Stimulated activated CD8-positive, alpha-beta memory T cell treated with anti-CD3 and anti-CD28 coated beads, Interleukin-4, amount 100 ng/mL, for 48 hours (primary cell): ENCODE results near the gene UXT.

ENCODE experiments used
- DNase-seq: peaks from one replicate; pipeline ENCODE4 v3.0.0-alpha.2; 2020

Gene UXT

DNA sequence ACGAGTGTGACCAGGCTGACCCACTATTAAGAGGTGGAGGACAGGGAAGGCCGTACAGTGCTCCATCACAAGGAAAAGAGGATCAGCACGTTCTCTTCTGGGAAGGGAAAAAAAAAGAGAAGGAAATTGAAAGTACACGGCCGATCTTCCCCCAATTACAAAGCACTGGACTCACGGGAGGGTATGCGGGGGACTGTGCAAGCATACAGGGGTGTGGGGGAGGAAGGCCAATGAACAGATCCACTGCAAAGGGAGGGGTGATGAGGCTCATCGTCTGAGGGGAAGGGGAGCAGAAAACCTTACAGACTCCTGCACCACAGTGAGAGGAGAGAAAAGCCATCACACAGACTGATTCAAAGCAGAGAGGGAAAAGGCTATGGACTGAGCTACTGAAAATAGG is 9.7 kb downstream of the UXT start:
- no peak for DNase-seq

DNA sequence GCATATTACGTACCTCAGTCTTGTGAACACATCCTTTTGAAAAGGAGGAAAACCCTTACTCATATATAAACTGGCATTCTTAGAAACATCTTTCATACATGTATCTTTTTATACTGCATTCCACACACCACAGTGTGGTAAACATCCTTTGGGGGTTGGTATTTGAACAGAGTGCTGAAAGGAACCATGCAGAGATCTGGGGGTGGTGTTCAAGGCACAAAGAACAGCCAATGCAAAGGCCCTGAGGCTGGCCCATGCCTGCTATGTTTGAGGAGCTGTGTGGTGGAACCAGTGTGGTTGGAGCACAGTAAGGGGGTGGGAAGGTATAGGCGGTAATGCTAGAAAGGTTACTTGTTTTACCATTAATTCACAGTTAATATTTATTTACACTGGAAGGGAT is 10.6 kb downstream of the UXT start:
- DNase-seq, result no peak

DNA sequence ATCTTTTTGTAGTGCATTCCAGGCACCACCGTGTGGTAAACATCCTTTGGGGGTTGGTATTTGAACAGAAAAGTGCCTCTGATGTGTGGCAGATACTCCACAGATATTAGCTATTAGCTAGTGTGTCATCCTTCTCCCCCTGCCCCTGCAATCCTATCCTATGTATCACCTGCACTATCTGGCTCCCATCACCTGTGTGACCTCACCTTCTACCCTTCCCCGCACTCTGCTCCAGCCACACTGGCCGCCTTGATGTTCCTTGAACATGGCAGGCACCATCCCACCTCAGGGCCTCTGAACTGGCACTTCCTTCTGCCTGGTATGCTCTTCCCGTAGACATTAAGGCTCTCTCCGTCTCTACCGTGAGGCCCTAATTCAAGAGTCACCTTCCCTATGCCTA is 12.3 kb downstream of the UXT start:
- DNase-seq, result no peak

DNA sequence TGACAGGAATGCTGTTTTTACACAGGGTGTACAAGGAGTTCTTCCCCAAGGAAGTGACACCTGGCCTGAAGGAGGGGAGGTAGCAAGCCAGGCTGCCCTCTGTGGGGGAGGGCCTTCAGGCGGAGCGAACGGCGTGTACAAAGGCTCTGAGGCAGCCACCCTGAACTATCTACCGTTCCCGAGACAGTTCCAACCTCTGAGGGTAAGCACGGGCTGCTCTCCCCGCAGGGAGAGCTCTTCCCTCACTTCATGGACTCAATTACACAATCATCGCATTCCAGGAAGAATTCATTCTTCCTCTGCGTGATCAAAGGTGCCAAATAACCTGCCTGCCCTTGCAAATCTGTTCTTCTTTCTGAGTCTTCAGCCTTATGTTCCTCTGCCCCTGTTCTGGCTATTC is 13.4 kb downstream of the UXT start:
- no peak for DNase-seq

DNA sequence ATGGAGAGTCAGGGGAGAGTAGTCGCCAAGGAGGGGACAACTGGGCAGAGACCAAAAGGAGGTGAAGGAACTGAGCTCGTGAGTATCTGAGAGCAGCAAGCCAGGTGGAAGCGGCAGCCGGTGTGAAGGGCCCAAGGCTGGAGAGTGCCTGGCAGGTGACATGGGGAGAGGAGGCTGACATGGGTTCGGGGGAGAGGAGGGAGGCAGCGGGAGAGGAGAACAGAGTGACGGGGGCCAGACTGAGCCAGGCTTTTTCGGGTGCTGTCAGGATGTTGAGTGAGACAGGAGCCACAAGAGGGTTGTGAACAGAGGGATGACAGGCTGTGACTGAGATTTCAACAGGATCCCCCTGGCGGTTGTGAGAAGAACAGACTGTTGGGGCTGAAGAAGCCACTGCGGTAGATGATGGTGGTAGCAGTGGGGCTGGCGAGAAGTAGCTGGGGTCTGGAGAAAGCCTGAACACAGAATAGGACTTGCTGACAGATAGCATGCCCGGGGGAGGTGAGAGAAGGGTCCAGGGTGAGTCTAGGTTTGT is 14.4 kb downstream of the UXT start:
- DNase-seq, result no peak

DNA sequence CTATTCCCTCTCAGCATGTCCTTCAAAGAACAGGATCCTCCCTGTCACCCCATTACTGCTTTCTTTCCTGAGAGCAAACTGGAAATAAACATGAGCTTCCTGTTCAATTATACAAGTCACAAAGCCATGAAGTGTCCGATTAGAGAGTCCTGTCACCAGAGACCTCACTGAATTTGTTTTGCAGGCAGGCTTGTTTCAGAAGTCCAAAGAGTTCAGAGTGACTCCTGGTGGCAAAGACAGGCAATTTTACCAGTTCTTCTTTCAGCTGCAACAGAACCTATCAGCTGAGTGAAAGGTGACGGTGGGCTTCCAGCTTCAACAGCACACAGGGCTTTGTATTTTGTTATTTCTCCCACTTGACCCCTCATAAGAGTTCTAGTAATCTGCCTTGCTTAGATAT is 15.1 kb downstream of the UXT start:
- no peak for DNase-seq

DNA sequence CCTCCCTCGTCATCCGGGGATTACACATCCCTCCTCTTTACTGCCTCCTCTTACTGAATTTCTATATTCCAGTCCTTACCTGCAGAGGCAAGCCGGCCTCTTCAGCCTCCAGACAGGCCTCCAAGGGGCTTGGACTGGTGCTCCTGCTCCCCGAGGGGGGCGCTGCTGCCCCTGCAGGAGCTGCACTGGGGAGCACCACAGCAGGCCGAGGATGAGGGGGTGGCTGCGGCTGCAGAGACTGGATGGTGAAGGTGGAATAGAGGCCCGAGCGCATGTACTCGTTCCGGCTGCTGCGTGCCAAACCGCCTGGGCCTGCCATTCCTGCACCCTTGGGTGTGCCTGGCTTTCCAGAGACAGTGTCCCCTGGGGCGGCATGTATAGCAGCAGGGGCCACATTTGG is 20.2 kb downstream of the UXT start:
- no peak for DNase-seq

DNA sequence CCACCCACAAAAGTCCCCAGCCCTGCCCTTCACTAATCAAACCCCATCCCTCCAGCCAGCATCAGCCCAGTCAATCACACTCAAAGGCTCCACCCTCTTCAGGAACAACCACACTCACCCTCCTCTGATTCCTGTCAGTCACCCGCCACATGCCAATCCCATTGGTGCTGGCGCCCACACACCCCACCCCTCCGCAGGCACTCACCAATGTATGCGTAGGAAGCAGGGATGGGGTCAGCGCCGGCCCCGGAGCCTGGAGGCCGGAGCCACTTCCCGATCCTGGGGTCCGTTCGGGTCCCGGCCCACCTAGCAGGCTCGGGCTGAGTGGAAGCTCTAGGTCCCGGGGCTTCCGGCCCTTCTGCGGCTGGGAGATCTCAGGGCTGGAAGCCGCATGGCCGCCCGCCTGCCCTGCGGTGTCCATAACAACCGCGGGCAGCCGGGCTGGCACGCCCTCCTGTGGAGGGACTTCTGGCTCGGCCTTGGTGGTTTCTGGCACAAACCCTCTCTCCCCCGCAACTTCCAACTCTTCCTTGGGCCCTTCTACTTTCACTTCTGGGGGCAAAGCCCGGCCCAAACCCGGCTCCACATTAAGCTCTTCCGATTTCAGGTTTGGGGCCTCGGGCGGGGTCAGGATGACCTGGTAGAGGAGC is 21.3 kb downstream of the UXT start:
- no peak for DNase-seq

DNA sequence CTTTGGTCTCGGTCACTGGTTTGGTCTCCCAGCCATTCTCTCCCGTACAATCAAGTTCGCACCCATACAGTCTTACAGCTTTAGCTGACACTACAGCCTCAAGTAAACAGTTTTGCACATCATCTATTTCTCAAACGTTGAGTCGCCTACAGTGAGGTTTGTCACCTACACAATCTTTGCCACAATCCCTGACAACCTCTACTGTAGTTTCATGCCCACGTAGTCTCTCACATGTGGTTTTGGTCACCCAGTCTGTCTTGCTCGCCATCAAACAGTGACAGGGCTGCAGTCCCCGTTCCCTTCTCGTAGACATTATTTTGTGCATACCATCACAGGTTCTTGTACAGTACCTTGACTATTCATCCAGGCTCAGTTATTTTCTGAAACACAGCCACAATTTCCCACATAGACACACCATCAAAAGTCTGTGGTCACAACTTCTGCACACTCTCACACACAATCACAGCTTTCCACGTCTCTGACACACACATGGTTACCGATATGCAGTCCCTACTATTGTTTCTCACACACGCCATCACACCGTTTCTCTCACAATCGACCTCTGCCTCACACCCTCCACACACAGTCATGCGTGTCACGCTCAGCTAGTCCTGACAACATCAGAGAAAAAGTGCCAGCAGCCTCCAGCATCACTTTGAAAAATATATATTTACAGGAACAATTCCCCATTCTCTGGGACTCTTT is 24.0 kb downstream of the UXT start:
- peak; percentile 43 for DNase-seq

DNA sequence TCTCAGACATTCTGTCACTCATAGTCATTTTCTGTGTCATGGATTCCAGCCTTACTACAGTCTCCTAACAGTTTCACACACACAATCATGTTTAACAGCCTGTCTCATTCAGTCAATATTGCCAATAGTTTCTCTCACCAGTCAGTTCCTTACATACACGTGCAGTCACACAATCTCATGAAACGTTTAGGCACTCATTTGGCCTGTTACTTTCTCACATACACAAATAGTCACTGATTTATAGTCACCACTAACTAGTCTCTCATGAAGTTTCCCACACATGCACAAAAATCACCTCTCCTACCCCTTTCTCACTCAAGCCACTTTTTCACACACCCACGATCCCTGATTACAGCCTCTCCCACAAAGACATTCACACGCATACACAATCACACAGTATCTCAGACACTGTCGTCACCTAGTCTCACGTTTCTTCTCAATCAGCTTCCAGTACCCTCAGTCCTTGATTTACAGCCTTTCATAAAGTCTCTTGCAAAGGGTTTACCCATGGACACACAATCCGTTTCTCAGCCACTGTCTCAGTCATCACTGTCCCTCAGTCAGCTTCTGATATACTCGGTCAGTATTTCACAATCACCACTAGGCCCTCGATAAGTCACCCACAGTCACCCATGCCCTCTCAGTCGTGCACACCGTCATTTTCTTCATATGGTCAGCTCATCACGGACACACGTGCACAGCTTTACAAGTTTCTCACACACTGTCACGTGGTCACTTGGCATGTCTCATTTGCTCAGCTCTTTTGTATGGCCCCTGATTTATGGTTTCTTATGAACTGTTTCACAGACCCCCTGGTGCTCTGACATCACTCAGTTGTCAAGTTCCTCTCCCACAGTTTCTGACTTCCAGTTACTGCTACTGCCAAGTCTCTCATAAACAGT is 25.0 kb downstream of the UXT start:
- DNase-seq, result no peak

DNA sequence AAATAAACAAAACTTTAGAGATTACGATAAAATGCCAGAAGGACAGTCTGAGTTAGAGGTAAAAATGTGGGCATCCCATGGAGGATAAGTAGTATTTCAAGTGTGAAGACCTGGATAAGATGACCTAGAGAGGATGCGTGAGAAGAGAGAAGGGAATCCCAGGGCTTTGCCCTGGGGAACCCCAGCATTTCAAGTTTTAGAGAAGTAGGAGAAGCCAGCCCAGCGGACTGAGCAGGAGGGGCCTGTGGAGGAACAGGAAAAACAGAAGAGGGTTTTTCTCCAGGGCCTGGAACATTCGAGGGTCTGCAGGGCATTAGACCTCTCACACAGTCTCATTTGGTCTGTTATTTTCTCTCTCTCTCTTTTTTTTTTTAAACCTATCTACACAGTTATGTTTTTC is 26.3 kb downstream of the UXT start:
- no peak for DNase-seq

DNA sequence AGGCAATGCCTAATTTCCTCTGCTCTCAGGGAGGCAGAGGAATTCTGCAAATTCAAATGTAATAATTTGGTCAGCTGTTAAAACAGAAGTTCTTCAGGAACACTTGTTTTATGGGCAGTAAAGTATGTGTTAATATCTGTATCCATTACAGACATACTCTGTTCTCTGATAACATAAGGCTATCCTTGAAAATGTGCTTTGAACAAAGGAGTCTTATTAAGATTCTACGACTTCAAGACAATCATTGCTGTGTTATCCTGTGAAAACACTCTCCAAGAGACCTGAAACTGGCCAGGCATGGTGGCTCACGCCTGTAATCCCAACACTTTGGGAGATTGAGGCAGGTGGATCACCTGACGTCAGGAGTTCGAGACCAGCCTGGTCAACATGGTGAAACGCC is 27.3 kb downstream of the UXT start:
- no peak for DNase-seq

DNA sequence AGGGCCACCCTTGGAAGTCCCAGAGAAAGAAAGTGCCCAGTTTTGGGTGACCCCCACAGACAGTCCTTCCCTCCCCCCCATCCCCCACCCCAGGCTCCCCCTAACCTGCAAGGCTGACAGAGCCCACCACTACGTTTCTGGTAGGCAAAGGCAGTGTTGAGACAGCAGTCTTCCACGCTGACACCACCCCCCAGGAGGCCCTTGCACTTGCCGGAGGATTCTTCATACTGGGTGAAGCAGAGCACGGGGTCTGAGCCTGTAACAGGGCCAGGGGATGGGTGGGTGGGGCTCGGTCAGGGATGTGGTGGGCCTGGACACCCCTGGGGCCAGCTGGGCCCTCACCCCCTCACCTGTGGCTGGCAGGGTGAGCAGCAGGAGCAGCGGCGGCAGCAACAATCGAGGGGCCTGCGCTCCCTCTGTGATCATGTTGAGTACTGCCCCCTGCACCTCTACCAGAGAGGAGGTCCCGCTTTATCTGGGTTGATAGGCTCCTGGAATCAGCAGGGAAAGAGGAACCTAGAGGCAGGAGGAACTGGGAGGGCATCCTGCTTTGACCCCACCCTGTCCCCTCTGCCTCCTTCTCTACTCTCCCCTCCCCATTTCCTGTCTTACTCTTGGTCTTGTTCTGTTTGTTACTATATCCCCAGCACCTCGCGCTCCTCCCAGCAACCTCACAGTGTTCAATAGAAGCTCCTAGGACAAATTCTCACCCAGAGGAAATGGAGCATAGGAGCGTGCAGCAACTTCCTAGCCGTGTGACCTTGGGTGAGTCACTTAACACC is 29.4 kb downstream of the UXT start, which contains the start of gene CFP:
TSS of gene CFP (minus strand) at position 512 of the 782 bp plus-strand sequence. CDS start at position 426, 86 bp downstream.
- DNase-seq, result no peak

DNA sequence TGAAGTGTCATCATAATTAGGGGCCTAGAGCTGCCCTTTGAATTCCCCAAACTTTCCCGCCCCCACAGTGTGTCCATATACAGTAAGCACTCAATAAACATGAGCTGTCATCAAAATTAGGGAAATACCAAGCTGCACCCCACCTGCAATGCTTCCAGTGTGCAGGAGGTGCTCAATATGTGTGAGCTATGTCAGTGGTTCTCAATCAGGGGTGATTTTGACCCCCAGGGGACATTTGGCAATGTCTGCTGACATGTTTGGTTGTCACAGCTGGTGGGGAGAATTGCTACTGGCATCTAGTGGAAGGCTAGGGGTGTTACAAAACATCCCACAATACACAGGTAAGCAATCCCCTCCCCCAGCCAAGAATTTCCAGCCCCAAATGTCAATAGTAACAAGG is 30.0 kb downstream of the UXT start:
- no peak for DNase-seq

DNA sequence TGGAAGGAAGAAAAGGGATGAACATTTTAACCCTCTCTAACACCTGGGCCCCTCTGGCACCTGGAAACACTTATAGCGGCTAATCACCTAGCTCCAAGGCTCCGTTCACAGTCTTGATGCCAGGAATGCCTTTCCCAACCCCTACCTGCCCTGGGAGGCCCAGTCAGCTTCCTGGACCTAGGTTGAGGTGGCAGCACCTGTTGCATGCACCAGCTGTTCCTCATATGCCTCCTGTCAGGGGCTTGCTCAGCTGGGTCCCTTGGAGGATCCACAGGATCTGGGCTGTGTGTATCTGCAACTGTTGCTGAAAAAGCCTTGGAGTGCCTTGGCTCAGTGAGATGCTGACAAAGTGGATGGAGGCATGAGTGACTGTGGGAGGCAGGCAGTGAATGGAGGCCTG is 33.6 kb downstream of the UXT start:
- no peak for DNase-seq

DNA sequence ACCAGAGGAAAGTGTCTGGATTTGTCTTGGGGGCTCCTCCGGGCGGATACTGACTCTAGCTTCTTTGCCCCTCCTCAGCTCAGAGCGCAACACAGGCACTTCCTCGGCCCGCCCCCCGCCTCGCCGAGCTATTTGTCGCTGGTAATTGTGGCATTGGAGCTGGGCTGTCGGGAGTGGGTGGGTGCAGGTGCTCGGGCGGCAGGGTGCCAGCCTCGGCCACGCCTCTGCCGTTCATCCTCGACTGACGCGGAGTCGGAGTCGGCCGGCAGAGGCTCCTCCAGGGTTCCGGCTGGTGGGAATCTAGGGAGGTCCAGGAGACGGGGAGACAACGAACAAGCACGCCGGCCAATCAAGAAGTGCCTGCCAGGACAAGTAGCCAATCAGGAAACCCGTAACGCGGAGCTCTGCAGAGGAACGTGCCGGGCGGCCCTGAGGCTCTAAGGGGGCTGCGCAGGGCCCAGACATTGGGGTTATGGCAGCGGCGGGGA is 35.4 kb downstream of the UXT start:
- peak; percentile 50 for DNase-seq

DNA sequence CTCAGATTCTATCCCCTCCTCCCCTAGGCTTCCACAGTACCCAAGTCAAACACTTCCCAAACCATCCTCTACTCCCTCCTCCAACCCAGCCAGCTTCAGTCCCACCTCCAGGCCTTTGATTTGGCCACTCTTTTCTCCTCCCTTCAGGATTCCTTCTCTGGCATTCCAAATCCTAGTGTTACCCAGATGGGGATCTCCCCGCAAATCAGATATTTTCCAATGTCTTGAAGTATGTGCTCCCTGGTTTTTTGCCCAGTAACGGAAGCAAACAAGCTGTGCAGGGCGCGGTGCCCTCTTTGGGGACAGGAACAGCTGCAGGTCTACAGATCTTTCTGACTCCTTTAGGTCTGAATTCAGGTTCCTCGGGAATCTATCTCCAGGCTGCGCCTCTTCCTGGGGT is 37.1 kb downstream of the UXT start:
- no peak for DNase-seq

DNA sequence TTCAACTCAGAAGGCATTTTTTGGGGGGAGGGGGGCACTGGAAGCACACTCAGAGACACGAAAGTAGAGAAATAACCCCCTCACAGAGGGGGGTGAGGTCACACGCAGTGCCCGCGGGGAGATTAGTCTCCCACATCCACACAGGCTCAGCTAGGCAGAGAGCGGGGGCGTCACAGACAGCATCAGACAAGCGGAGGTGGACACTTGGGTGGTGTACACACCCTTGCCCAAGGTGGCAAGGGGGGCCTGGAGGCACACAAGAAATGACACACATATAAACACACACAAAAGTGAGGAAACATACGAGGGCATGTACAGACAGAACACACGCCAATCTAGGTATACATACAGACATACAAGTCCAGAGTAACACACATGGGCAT is 38.7 kb downstream of the UXT start:
- DNase-seq, result no peak

DNA sequence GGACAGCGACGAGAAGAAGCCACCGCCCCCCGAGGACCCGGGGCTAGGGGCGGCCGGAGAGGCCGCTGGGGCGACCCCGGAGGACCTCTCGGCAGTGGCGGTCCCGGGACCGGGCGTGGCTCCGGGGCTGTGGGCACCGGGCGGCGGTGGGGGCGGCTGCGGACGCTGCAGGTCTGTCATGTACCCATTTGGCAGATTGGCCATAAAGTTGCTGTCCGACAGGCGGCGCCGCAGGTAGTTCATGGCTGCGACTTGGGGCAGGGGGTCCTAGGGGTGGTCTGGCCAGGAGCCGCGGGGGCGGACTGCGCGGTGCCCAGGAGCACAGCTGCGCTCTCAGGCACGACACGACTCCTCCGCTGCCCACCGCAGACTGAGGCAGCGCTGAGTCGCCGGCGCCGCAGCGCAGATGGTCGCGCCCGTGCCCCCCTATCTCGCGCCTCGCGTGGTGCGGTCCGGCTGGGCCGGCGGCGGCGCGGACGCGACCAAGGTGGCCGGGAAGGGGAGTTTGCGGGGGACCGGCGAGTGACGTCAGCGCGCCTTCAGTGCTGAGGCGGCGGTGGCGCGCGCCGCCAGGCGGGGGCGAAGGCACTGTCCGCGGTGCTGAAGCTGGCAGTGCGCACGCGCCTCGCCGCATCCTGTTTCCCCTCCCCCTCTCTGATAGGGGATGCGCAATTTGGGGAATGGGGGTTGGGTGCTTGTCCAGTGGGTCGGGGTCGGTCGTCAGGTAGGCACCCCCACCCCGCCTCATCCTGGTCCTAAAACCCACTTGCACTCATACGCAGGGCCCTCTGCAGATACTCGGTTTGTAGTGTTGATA is 39.3 kb downstream of the UXT start, which contains the start of gene SYN1:
TSS of gene SYN1 (minus strand) at position 372 of the 817 bp plus-strand sequence. CDS start at position 243, 129 bp downstream.
- peak; percentile 85 for DNase-seq

DNA sequence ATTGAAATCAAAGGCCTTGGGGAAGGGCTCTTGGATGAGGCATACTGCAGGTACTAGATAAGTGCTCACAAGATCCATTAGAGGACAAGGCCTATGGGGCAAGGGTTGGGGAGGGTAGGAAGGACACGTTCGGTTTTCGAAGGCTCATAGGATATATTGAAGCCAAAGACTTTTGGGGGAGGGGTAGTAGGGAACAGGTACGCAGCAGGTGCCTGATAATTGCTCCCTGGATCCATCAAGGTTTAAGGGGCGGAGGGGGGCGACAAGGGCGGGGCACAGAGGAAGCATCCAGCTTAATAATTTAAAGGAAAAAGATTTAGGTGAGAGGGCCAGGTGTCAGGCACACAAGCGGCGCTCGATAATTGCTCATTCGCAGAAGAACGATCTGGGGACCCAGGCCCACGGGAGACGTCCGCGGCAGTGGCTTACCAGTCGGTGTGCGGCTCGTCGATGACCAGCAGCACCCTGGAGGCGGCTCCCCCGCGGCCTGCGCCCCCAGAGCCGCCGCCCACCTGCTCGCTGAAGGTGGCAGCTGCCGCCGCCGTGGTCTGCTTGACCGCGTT is 40.0 kb downstream of the UXT start:
- DNase-seq, result no peak

DNA sequence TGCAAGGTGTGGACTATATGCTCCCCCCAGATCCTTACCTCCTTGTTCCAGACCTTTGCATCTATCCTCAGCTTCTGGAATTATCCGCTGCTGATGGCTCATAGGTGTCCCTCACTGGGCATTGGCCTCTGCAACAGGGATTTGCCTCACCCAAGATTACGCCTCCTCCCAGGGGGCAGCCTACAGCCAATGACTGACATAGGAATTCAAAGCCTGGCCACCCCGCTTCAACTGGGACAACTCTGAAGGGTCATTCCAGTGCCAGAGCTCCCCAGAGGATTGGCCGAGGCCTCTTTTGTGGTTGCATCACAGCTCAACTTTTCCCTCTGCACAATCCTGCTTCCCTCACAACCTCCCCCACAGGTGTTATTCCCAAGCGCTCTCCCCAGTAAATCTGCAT is 44.4 kb downstream of the UXT start:
- DNase-seq, result no peak
